GM23338 (cell line): Measurements from ENCODE around the gene PLA2R1.

ENCODE experiments used
- CREB1 ChIP-seq: fragments of 250-450 bp; sonication (Bioruptor Pico); IDR thresholded peaks from 2 replicates; pipeline ENCODE4 v1.5.0; 2020; ENCODE audit warnings: low read depth, mild to moderate bottlenecking, moderate library complexity
- CTCF ChIP-seq, 2 experiments: fragments of 200-600 bp in 1 of 2; sonication (generic) in 1 of 2; conservative IDR thresholded peaks; 2 replicates each; pipeline versions ENCODE4 v1.5.1 to v1.6.1; 2016 to 2017; ENCODE audit warnings: antibody characterized with exemption in 2 of 2, low read depth in 2 of 2, mild to moderate bottlenecking in 2 of 2, moderate library complexity in 1 of 2
- ETS1 ChIP-seq: IDR thresholded peaks from 2 replicates; pipeline ENCODE4 v1.6.1; 2016; ENCODE audit warnings: antibody characterized with exemption
- EZH2phosphoT487 ChIP-seq: fragments of 200-600 bp; sonication (generic); IDR thresholded peaks from one replicate; pipeline ENCODE4 v1.8.1; 2018; ENCODE audit warnings: antibody characterized with exemption; ENCODE audit not compliant: unreplicated experiment
- POLR2AphosphoS5 ChIP-seq: IDR thresholded peaks from 2 replicates; pipeline ENCODE4 v1.6.1; 2016; ENCODE audit warnings: antibody characterized with exemption, low read depth
- STAT1 ChIP-seq: IDR thresholded peaks from one replicate; pipeline ENCODE4 v1.6.1; 2016; ENCODE audit warnings: antibody characterized with exemption; ENCODE audit not compliant: unreplicated experiment
- ZNF331 ChIP-seq: fragments of 250-450 bp; sonication (Bioruptor Pico); IDR thresholded peaks from 2 replicates; pipeline ENCODE4 v1.5.0; 2020; ENCODE audit warnings: low read depth, mild to moderate bottlenecking, moderate library complexity

- TF ChIP-seq EZH2phosphoT487 (no peak), CTCF (conservative IDR thresholded peaks at IDR 0.05; ENCODE audit: low read depth in 2 of 2) (no peak), STAT1 (no peak), CREB1 (CRISPR knock-in tag) (no peak), ETS1 (no peak), POLR2AphosphoS5 (no peak), ZNF331 (CRISPR knock-in tag) (no peak)
Observed at GRCh38 chr2:160039166-160039903, 23.1 kb downstream of the PLA2R1 start.
